NB4 (cell line): Measurements from ENCODE around the gene LBHD2.

Experiments
- DNase-seq: peaks from one replicate; pipeline ENCODE4 v3.0.0; 2010; ENCODE audit warnings: low read depth
- H3K4me3 ChIP-seq: one replicate; pipeline ENCODE4 v1.5.1; 2011; ENCODE audit warnings: mild to moderate bottlenecking, low read depth, low read length, moderate library complexity
- MYC ChIP-seq: IDR thresholded peaks from 2 replicates; pipeline ENCODE4 v1.6.1; 2011; ENCODE audit warnings: low read depth, low read length
- POLR2A ChIP-seq: IDR thresholded peaks from 2 replicates; pipeline ENCODE4 v1.6.1; 2011; ENCODE audit warnings: mild to moderate bottlenecking; ENCODE audit not compliant: insufficient read length; ENCODE audit errors: extremely low read depth
- TF ChIP-seq, protein P1 (sequence below): IDR thresholded peaks from 2 replicates; pipeline ENCODE4 v1.6.1; 2011; ENCODE audit warnings: low read depth, low read length
- TF ChIP-seq, protein P2 (sequence below): IDR thresholded peaks from one replicate; pipeline ENCODE4 v1.5.1; 2012; ENCODE audit warnings: low read depth, low read length

The LBHD2 gene

GRCh38 chr14:103122585-103122946 is 38.6 kb downstream of the LBHD2 start:
- DNase-seq: peak; percentile 51
- H3K4me3 ChIP-seq: peak overlapping the region; percentile 34
- no peak for TF ChIP-seq MYC
- no peak for TF ChIP-seq POLR2A
- TF ChIP-seq, protein P1, sequence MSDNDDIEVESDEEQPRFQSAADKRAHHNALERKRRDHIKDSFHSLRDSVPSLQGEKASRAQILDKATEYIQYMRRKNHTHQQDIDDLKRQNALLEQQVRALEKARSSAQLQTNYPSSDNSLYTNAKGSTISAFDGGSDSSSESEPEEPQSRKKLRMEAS: no peak
- TF ChIP-seq, protein P2, sequence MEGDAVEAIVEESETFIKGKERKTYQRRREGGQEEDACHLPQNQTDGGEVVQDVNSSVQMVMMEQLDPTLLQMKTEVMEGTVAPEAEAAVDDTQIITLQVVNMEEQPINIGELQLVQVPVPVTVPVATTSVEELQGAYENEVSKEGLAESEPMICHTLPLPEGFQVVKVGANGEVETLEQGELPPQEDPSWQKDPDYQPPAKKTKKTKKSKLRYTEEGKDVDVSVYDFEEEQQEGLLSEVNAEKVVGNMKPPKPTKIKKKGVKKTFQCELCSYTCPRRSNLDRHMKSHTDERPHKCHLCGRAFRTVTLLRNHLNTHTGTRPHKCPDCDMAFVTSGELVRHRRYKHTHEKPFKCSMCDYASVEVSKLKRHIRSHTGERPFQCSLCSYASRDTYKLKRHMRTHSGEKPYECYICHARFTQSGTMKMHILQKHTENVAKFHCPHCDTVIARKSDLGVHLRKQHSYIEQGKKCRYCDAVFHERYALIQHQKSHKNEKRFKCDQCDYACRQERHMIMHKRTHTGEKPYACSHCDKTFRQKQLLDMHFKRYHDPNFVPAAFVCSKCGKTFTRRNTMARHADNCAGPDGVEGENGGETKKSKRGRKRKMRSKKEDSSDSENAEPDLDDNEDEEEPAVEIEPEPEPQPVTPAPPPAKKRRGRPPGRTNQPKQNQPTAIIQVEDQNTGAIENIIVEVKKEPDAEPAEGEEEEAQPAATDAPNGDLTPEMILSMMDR: no peak

GRCh38 chr14:103122947-103123633 is 39.1 kb downstream of the LBHD2 start, which contains the start of gene TNFAIP2:
TSS of gene TNFAIP2 (plus strand) at chr14:103123461. CDS start at chr14:103126458, 2,997 bp downstream.
- DNase-seq: peak; percentile 82

DNA sequence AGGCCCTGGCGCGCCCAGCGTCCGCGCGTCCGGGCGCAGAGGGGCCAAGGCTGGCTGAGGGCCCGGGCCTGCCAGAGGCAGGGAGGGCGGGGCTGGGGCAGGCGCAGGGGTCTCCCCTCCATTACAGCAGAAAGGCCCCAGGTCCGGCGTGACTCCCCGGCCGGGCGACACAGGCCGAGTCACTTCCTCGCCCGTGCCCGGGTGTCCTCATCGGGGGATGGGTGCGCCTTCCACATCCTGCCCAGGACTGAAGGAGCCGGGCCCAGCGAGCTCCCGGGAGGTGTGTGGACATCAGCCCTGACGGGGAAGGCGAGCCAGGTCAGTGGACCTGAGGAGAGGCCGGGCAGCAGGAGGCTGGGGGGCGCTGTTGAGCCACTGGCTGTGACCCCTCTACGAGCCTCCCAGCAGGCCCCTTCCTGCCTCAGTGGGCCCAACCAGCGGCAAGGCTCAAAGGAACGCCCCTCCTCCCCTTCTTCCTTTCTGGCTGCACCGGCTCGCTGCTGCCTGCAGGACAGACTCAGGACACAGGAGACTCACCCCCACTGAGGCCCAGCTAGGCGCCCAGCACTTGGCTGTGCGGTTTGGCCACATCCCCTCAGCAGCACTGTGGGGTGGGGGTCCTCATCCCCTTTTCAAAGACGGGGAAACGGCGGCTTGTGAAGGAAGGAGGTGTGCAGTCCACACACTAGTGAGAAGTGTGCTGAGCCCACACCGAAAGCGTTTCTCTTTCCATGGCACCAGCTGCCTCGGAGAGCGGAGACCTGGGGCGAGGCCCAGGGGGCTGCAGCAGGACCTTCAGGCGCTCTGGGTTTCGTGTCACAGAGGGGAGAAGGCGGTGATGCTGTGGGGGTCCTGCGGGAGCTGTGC is 39.9 kb downstream of the LBHD2 start:
- peak; percentile 50 for DNase-seq
- H3K4me3 ChIP-seq: peak overlapping the region; percentile 48
- TF ChIP-seq, protein P1: no peak
- TF ChIP-seq, protein P2: peak; percentile 10

More at GRCh38 chr14:103122947-103123633, 39.1 kb downstream of the LBHD2 start, which contains the start of gene TNFAIP2:
- peak within 1 kb of the TSS; percentile 48 for H3K4me3 ChIP-seq
- TF ChIP-seq, protein P2: no peak
- TF ChIP-seq, protein P1: peak; percentile 26; the same call in 1 of the 2 replicates

DNA sequence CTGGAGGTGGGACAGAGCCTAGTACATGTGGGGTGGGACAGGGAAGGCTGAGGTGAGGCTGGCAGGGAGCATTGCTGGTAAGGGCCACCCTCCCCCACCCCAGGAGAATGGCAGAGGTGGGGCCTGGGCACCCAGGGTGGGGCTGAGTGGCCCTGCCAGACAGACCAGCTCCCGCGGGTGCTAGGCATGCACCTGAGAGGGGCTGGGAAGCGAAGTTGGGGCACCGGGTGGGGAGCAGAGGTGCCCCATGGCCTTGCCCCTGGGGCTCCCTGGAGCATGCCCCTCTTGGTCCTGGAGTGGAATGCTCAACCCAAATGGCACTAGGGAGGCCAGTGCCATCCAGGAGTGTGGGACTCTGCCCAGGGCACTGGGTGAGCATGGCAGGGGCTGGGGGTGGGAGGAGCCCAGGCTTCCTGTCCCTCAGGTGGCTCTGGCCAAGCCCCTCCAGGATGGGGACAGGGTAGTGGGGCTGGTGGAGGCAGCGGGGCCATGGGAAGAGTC is 40.5 kb downstream of the LBHD2 start:
- TF ChIP-seq POLR2A: no peak
- TF ChIP-seq, protein P2: no peak
- TF ChIP-seq, protein P1: no peak
- no peak for TF ChIP-seq MYC
- DNase-seq: no peak
- H3K4me3 ChIP-seq: no peak overlapping the region

GRCh38 chr14:103125098-103126070 is 41.4 kb downstream of the LBHD2 start:
- DNase-seq: no peak
- no peak overlapping the region for H3K4me3 ChIP-seq
- TF ChIP-seq, protein P1: no peak
- no peak for TF ChIP-seq MYC
- TF ChIP-seq POLR2A: no peak
- TF ChIP-seq, protein P2: no peak
